A549 (cell line): ENCODE data around the gene AHI1.

Experiments used
- BHLHE40 ChIP-seq: IDR thresholded peaks from 2 replicates; pipeline ENCODE4 v1.6.1; 2012; ENCODE audit warnings: low read depth, low read length, inconsistent platforms
- CTCF ChIP-seq: fragments of >200 bp; sonication (Bioruptor Twin); formaldehyde crosslinking; IDR thresholded peaks from 3 replicates; pipeline ENCODE4 v1.5.1; 2016
- ELK1 ChIP-seq: fragments of 150-350 bp; IDR thresholded peaks from 2 replicates; pipeline ENCODE4 v1.6.1; 2014; ENCODE audit warnings: low read depth, mild to moderate bottlenecking, low read length
- EP300 ChIP-seq, 2 experiments: fragments of >200 bp; sonication (Bioruptor Twin); formaldehyde crosslinking; IDR thresholded peaks; 2 replicates in 1 of 2; 3 replicates in 1 of 2; pipeline ENCODE4 v1.6.1; 2016 to 2017
- POLR2A ChIP-seq: IDR thresholded peaks from 2 replicates; pipeline ENCODE4 v1.6.1; 2012; ENCODE audit warnings: mild to moderate bottlenecking, low read length
- RARB ChIP-seq: fragments of 250-450 bp; sonication (Bioruptor Pico); IDR thresholded peaks from 2 replicates; pipeline ENCODE4 v1.8.0; 2021; ENCODE audit warnings: mild to moderate bottlenecking, moderate library complexity
- SMC3 ChIP-seq: fragments of >200 bp; sonication (Bioruptor Twin); formaldehyde crosslinking; IDR thresholded peaks from 3 replicates; pipeline ENCODE4 v1.6.1; 2018; ENCODE audit warnings: inconsistent platforms
- USF2 ChIP-seq: fragments of 450-650 bp; IDR thresholded peaks from 2 replicates; pipeline ENCODE4 v1.6.1; 2014; ENCODE audit warnings: antibody characterized with exemption

GRCh38 chr6:135458051-135458450 is 39.5 kb downstream of the AHI1 start:
- TF ChIP-seq POLR2A (no peak), ELK1 (no peak), CTCF (no peak), EP300 (IDR thresholded peaks at IDR 0.05) (no peak), SMC3 (no peak), USF2 (no peak), BHLHE40 (no peak), RARB (CRISPR knock-in tag) (no peak)
